CD4-positive, alpha-beta T cell treated with Interleukin-15 for 1 hour (primary cell): ENCODE data around the gene SORCS3.

ENCODE experiments used
- DNase-seq: peaks from one replicate; pipeline ENCODE4 v3.0.0-alpha.2; 2020

The SORCS3 gene

DNA sequence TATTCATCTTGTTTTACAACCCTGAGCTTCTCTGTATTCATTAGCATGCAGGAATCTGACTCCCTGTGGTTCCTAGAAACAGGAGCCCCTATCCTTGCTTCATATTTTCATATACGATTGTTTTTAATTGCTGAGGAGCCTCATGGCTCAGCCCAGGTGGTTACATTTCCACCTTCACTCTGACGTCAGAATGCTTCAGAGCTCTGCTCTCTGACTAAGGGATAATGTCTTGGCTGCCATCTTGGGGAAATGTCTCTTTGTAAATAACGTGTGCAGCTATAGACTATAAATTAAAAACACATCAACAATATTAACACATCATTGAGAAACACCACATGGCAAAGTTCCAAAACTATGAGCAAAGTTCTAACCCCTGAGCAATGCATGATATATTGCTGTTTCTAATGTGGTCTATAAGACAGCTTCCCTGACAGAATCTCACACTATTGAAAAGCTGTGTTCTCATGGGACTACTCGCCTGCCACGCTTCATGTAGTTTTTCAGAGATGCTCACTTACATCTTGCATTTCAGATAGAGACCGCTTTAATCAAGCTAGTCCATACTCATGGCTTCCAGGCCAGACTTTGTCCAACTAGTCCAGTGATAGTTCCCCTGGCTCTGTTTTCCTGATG is 227.0 kb downstream of the SORCS3 start:
- DNase-seq: no peak

GRCh38 chr10:104872691-104873090 is 231.6 kb downstream of the SORCS3 start:
- DNase-seq: no peak

- no peak for DNase-seq
Observed at GRCh38 chr10:104873161-104873560, 232.1 kb downstream of the SORCS3 start.

- no peak for DNase-seq
Observed at GRCh38 chr10:104875561-104875960, 234.5 kb downstream of the SORCS3 start.

GRCh38 chr10:104880624-104881398 is 239.7 kb downstream of the SORCS3 start:
- no peak for DNase-seq

DNA sequence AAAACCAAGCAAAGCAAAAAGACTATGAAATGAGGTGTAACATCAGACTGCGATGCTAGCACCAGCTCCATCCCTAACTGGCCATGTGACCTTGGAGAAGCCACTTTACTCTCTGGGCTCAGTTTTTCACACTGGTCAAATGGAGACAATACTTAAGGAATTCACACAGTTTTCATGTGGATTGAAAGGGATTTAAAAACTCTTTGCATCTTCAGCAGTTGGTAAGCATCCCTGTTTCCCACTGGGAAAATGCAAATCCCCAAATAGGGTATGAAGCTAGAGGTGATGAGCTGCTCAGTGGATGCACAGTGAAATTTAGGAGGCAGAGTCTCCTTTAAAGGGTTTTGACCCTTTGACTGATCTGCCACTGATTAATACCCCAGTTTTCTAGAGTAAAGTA is 240.7 kb downstream of the SORCS3 start:
- no peak for DNase-seq

DNA sequence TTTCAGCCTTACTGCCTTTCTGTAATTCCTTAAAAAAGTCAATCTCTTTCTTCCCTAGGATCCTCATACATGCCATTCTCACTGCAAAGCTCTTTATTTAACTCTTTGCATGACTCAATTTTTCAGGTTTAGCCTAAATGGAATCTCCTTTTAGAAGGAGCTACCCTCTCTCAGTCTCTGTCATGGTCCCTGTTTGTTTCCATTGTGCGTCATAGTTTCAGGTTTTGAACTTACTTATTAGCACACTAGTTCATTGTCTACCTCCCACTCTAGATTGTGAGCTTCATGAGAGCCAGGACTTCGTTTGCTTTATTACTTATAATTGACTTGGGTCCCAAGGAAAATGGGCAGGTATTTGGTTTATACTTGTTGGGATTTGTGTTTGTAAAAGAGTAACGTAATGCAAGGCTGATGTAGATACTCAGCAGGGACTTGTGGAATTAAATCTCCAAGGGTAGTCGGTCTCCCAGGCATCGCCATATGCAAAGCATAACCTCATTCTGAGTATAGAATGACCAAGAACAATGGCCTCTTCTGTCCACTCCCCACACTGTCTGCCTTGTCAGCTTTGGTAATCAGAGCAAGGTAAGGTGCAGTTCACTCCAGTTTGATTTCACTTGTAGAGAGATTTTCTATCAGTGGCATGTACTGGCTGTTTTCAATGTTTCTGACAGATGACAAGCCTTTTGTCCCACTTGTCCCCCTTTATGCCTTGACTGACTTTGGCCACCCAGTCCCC is 252.0 kb downstream of the SORCS3 start:
- no peak for DNase-seq

DNA sequence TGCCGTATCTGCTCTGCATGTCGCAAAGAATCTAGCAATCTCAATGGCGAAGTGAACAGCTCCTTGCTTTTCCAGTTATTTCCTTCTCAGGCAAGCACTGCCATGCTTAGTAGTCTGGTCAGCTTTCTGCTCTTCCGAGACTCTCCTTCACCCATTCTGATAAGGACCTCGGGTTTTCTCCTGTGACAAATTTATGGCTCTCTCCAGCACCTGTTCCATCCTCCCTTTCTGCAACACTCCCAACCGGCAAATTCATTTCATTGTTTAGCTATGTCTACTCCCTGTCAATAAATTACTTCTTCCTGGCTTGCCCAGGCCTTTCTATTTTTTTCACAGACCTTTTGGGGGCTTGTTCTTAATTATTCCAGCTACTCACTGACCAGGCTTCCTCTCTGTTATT is 252.6 kb downstream of the SORCS3 start:
- no peak for DNase-seq

- no peak for DNase-seq
Observed at GRCh38 chr10:104894681-104895080, 253.6 kb downstream of the SORCS3 start.

DNA sequence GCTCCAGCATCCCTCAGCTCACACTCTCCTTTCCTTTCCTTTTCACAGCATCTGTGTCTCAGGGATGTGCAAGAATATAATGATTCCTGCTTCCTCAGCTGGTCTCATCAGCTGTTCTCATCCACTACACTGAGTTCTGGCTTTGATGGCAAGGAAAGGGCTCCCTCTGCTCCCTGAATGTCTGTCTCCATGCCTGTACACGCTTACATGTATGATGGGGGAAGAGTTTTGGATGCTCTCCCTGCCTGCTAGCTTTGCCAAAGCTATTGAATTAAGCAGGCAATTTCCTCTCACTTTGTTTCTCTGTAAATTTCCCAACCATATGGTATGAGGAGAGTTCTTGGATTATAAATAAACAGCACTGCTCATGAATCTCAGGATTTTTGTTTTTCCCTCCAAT is 254.5 kb downstream of the SORCS3 start:
- no peak for DNase-seq

- DNase-seq: no peak
Observed at GRCh38 chr10:104895981-104896380, 254.9 kb downstream of the SORCS3 start.

DNA sequence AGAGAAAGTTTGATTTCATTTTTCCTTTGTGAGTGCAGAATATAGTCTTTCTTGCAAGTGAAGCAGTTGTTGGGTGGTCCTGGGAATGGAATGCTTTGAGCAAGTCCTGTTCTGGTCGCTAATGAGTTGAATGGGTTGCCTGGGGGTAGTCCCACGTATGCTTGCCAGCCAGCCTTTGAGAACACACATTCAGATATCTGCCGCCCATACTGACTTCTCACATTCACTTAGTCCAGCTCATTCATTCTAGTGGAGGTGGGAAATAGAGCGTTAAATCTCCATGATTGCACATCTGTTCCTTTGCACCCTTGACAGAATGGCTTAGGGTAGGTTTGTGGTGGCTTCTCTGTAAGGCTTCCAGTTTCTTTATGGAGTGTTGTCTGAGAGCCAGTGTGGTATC is 256.6 kb downstream of the SORCS3 start:
- DNase-seq: no peak

GRCh38 chr10:104899779-104900178 is 258.7 kb downstream of the SORCS3 start:
- DNase-seq: no peak

- DNase-seq: no peak
Observed at GRCh38 chr10:104903433-104903832, 262.3 kb downstream of the SORCS3 start.

DNA sequence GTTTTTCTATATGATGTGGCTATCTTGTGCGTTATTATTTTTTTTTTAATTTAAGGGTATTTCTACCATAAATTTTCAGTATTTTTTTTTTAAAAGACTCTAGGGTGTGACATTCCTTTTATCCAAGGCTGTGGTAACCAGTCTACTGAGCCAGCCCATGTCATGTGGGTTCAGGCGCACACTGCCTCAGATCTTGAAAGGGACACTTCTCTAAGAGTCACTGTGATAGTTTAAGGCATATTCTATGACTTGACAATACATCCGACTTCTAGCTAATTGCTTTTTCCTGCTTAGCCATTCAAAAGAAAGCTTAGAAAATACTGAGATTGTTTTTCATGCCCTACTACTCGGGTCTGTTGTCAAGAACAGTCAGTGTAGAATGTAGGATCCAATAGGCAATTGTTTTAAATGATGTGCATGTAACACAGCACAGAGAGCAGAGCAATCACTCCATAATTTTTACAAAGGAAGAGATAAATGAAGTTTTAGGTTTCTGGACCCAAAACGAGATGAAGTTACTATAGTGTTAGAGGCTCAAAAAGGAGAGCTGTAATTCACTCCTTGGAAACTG is 263.7 kb downstream of the SORCS3 start:
- no peak for DNase-seq

- no peak for DNase-seq
Observed at GRCh38 chr10:104906112-104906511, 265.0 kb downstream of the SORCS3 start.

- DNase-seq: no peak
Observed at GRCh38 chr10:104907521-104907920, 266.4 kb downstream of the SORCS3 start.

DNA sequence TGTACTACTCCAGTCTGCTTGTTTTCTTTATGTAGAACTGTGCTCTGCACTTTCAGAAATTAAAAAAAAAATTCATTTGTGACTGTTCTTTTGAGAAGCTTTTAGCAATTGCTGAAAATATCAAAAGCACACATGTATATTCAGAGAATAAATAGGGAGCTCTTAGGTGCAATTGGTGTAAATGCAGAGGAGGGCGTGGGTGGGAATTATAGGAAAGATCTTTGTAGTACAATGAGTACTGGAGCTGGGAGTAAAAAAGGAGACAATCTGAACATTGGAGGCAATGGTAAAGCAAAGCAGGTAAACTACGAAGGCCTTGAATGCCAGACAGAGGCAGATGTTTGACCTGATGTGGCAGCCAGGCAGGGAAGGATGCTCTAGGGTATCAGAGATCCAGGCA is 267.5 kb downstream of the SORCS3 start:
- no peak for DNase-seq

DNA sequence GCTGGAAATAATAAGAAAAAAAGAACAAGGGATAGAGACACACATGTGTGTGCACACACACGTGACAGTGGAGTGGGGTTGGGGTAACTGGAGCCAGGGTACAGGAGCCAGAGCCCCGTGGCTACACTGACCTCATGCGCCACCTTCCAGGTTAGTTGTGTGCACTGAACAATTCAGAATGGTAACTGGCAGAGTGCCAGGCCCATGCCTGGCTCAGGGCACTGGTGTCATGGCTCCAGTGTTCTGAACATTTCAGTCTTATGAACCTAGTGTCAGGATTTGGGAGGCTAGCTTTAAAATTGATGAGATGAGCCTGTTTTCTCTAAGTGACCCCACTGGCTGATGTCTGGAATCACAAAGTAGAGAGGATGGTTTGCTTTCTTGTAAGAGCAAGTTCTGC is 269.6 kb downstream of the SORCS3 start:
- DNase-seq: no peak

- no peak for DNase-seq
Observed at GRCh38 chr10:104913390-104913789, 272.3 kb downstream of the SORCS3 start.

DNA sequence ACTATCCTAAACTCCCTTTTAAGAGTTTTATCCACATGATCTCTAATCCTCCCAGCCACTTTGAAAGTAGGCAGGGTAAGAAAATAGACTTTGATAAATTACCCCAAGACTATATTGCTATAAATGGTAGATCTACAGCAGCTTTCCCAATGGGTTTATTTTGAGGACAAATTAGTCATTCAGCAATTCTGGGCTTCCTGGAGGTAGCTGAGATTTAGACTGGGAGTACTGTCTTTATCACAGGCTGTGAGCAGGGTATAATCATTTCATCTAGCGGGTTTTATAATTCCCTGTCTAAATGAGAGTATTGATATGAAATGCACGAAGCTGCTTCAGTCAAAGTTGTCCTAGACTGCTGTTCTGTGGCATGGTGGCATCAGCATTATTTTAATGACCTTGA is 279.4 kb downstream of the SORCS3 start:
- no peak for DNase-seq

DNA sequence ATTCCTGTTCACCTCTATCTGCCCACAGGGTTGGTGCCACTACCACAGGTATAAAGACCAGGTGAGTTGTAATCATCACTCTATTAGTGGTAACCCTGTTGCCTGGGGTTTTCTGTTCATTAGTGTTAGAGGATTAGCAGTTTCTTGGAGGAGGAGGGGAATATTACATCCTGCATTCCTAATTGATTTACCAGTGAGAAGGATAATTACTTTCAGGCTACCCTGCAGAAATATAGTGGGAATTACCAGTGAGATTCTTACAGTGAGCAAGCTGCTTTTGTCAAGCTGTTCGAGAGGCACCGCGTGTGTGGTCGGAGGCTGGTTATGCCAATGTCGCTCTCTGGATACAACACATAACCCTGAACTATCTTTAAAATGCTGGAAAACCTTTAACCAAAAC is 280.7 kb downstream of the SORCS3 start:
- DNase-seq: no peak

DNA sequence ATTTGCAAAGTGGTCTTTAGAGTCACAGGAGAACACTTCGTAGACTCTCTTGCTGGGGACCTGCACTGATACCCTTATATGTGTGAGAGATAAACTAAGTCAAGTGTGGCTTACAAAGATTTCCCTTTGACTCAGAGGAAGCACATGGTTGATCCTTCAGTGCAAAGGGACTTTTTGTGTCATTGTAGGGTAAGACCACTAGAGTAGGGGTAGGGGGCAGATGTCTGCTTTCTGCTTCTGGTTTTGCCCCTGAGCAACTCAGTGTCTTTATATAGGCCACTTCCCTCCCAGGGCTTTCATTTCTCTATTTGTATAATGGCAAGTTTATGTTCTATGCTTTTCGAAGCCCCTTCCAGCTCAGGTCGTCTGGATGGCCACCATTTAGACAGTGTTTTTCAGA is 281.7 kb downstream of the SORCS3 start:
- no peak for DNase-seq

- DNase-seq: no peak
Observed at GRCh38 chr10:104923501-104923900, 282.4 kb downstream of the SORCS3 start.
